CD4-positive, CD25-positive, alpha-beta regulatory T cell (primary cell): Measurements from ENCODE around the gene FMOD. TPM values are rescaled to one million over a fixed set of nuclear protein-coding genes. Genes with fewer than 3 reads are reported as not detected.

Experiments used
- ATAC-seq, 2 donors: fragments of 150-1000 bp; cut with Tn5 transposase; one replicate each; pipeline ENCODE4 v1.10.0; 2021; ENCODE audit warnings: low read depth in 2 of 2, moderate number of reproducible peaks in 2 of 2, moderate library complexity in 1 of 2
- DNase-seq, 3 donors: peaks; one replicate each; pipeline versions ENCODE4 v3.0.0 to v3.0.0-alpha.2; 2012 to 2022; ENCODE audit warnings: mixed read lengths in 1 of 3
- H3K27ac ChIP-seq: one replicate; pipeline ENCODE4 v1.7.0; 2013; ENCODE audit warnings: mild to moderate bottlenecking, low read length; ENCODE audit not compliant: insufficient read depth, poor library complexity, severe bottlenecking
- H3K27me3 ChIP-seq: one replicate; pipeline ENCODE4 v1.7.0; 2013; ENCODE audit warnings: low read length; ENCODE audit not compliant: control insufficient read depth, insufficient read depth
- H3K36me3 ChIP-seq: one replicate; pipeline ENCODE4 v1.7.0; 2013; ENCODE audit warnings: mild to moderate bottlenecking, low read length, moderate library complexity; ENCODE audit not compliant: control insufficient read depth, insufficient read depth
- H3K4me1 ChIP-seq: 2 replicates; pipeline ENCODE4 v1.7.0; 2013; ENCODE audit warnings: mild to moderate bottlenecking, low read length; ENCODE audit not compliant: insufficient read depth, control insufficient read depth, poor library complexity, severe bottlenecking
- H3K4me3 ChIP-seq: one replicate; pipeline ENCODE4 v1.7.0; 2013; ENCODE audit warnings: low read depth, mild to moderate bottlenecking, low read length, moderate library complexity
- H3K9me3 ChIP-seq, 2 experiments: 1 replicate in 1 of 2; 2 replicates in 1 of 2; pipeline ENCODE4 v1.7.0; 2013; ENCODE audit warnings: low read length in 2 of 2, mild to moderate bottlenecking in 1 of 2, moderate library complexity in 1 of 2; ENCODE audit not compliant: control insufficient read depth in 2 of 2
- H3K27ac Mint-ChIP-seq, 3 donors: one replicate each; pipeline ENCODE4 v1.8.0; 2020 to 2022; ENCODE audit warnings: mild to moderate bottlenecking in 3 of 3, mixed read lengths in 3 of 3, moderate library complexity in 2 of 3
- H3K27me3 Mint-ChIP-seq: one replicate; pipeline ENCODE4 v1.8.0; 2022; ENCODE audit warnings: mild to moderate bottlenecking, mixed read lengths
- H3K36me3 Mint-ChIP-seq: one replicate; pipeline ENCODE4 v1.8.0; 2020; ENCODE audit warnings: mixed read lengths
- H3K4me1 Mint-ChIP-seq, 4 donors: one replicate each; pipeline ENCODE4 v1.8.0; 2020 to 2022; ENCODE audit warnings: mixed read lengths in 4 of 4, mild to moderate bottlenecking in 1 of 4
- H3K4me3 Mint-ChIP-seq, 4 donors: one replicate each; pipeline ENCODE4 v1.8.0; 2020 to 2022; ENCODE audit warnings: mild to moderate bottlenecking in 4 of 4, mixed read lengths in 4 of 4, moderate library complexity in 3 of 4
- H3K9me3 Mint-ChIP-seq, 7 donors: one replicate each; pipeline ENCODE4 v1.8.0; 2020 to 2022; ENCODE audit warnings: mixed read lengths in 7 of 7, mild to moderate bottlenecking in 3 of 7, moderate library complexity in 2 of 7
- polyA plus RNA-seq, 4 donors: library from polyadenylated mRNA; unstranded; fragments of 300-500 nt; fragmentation: Illumina TruSeq; gene quantifications; one replicate each; pipeline ENCODE4 v1.2.3, GENCODE V29; 2021
- total RNA-seq: library from RNA; stranded (reverse); gene quantifications from one replicate; pipeline ENCODE4 v1.2.3, GENCODE V29; 2022

FMOD gene
- total and polyA plus RNA-seq, 5 donors from 2014 or later: not detected

DNA sequence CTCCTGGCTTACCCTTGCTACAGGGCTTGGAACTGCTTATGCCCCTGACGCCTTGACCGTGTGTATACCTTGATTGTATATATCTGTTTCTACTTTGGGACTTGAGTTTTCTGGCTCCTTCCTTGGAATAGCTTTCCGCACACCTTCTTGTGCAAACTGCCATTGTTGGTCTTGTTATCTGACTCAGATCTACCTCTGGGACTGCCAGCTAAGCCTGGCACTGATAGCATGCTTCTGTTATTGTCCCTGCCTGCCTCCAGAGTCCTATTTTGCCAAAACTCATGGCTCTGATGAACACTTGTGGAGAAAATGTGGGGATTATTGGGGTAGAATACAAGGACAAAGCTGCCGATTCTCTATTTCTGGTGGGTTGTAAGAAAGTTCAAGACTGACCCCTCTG, 15.4 kb downstream of the FMOD start:
- peaks cover 15% of the 10 kb centered on the region for H3K4me1 ChIP-seq
- no peak overlapping the region for H3K27ac ChIP-seq
- no peaks in the 10 kb centered on the region for H3K9me3 ChIP-seq
- H3K4me3 ChIP-seq: peak overlapping the region; percentile 19
- Mint-ChIP-seq H3K36me3 (no peaks in the 10 kb centered on the region), H3K9me3 (no peaks in the 10 kb centered on the region), H3K27ac (peak overlapping the region; percentile 21 to 58 (median 48)), H3K4me1 (peaks cover 9 to 31% (median 21%) of the 10 kb centered on the region in 4 donors), H3K27me3 (peaks cover 9% of the 10 kb centered on the region), H3K4me3 (peak overlapping the region in 2 of 4 donors; percentile 42 to 61)
- no peaks in the 10 kb centered on the region for H3K36me3 ChIP-seq
- no peak for ATAC-seq
- H3K27me3 ChIP-seq: peaks cover 2% of the 10 kb centered on the region
- no peak for DNase-seq

GRCh38 chr1:203331224-203331623, 19.7 kb downstream of the FMOD start:
- Histone ChIP-seq H3K27ac (no peak overlapping the region), H3K4me1 (peaks cover 32% of the 10 kb centered on the region), H3K36me3 (no peaks in the 10 kb centered on the region), H3K4me3 (no peak overlapping the region), H3K9me3 (no peaks in the 10 kb centered on the region), H3K27me3 (no peaks in the 10 kb centered on the region)
- ATAC-seq: no peak
- no peaks in the 10 kb centered on the region for H3K9me3 Mint-ChIP-seq
- peak overlapping the region in 1 of 4 donors; percentile 12 for H3K4me3 Mint-ChIP-seq
- no peaks in the 10 kb centered on the region for H3K27me3 Mint-ChIP-seq
- H3K4me1 Mint-ChIP-seq: peaks cover 9 to 37% (median 25%) of the 10 kb centered on the region in 4 donors
- no peak for DNase-seq
- H3K36me3 Mint-ChIP-seq: no peaks in the 10 kb centered on the region
- peak overlapping the region in 1 of 3 donors; percentile 60 for H3K27ac Mint-ChIP-seq

DNA sequence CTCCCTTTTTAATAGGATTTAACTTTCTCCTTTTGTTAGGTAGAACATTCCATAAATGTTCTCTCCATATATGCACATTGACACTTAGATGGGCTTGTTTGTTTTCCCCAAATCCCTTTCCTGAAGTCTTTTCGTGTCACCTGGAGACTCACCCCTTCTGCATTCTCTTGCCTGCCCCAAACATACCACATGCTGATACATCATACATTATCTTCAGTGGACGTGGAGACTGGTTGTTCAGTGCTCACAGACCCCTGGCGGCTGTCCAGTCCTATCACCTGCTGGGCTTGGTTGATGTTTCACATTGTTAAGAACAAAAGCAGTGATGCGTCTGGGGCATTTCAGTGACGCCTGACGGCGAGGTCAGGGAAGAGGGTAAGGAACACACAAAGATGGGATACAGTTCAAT, 22.2 kb downstream of the FMOD start:
- Histone ChIP-seq H3K36me3 (no peaks in the 10 kb centered on the region), H3K27ac (peak overlapping the region; percentile 100), H3K4me3 (no peak overlapping the region), H3K27me3 (no peaks in the 10 kb centered on the region), H3K9me3 (no peaks in the 10 kb centered on the region), H3K4me1 (peaks cover 47% of the 10 kb centered on the region)
- Mint-ChIP-seq H3K27me3 (no peaks in the 10 kb centered on the region), H3K36me3 (no peaks in the 10 kb centered on the region), H3K4me1 (peaks cover 7 to 52% (median 33%) of the 10 kb centered on the region in 4 donors), H3K27ac (peak overlapping the region; percentile 38 to 98 (median 98)), H3K4me3 (no peak overlapping the region), H3K9me3 (no peaks in the 10 kb centered on the region)
- no peak for ATAC-seq
- no peak for DNase-seq

DNA sequence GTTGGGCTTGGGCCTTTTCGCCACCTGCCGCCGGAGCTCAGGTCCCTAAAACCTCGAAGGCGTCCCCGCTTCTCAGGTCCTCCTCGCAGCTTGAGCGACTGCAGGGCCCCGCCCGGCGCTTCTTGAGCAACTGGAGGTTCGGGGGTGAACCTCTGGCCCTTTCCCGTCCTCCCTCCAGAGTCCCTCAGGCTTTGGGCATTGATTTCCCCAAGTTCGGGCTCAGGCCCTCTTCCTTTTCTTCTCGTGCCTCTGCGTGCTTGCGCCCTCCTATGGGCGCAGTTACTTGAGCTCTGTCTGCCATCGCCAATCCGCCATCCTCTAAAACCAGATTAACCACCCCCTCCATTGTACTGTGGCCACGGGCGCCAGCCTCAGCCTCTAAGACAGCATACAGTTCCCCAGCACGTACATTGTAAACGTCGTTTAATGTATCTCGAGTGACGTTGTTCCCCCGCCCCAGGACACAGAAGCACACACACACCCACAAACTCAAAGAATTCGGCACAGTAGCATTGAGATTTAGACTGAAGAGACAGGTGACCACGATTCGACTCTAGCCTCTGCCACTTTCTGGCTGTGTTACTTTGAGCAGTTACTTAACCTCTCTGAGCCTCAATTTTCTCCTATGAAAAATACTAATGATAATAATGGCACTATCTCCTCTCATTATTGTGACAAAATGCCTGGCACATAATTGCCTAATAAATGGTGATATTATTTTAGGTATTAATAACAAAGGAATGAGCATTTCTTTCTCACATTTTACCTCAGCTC, 23.1 kb downstream of the FMOD start:
- no peaks in the 10 kb centered on the region for H3K36me3 Mint-ChIP-seq
- H3K36me3 ChIP-seq: no peaks in the 10 kb centered on the region
- no peaks in the 10 kb centered on the region for H3K9me3 ChIP-seq
- peak overlapping the region; percentile 100 for H3K27ac ChIP-seq
- peak overlapping the region; percentile 61 for H3K4me3 ChIP-seq
- H3K27ac Mint-ChIP-seq: peak overlapping the region; percentile 98 to 99 (median 98)
- ATAC-seq (peak; percentile 64 to 66), DNase-seq (peak; percentile 67 to 89 (median 86))
- H3K27me3 ChIP-seq: no peaks in the 10 kb centered on the region
- H3K27me3 Mint-ChIP-seq: no peaks in the 10 kb centered on the region
- H3K4me1 Mint-ChIP-seq: peaks cover 10 to 61% (median 40%) of the 10 kb centered on the region in 4 donors
- no peaks in the 10 kb centered on the region for H3K9me3 Mint-ChIP-seq
- peaks cover 56% of the 10 kb centered on the region for H3K4me1 ChIP-seq
- peak overlapping the region; percentile 79 to 93 (median 88) for H3K4me3 Mint-ChIP-seq

DNA sequence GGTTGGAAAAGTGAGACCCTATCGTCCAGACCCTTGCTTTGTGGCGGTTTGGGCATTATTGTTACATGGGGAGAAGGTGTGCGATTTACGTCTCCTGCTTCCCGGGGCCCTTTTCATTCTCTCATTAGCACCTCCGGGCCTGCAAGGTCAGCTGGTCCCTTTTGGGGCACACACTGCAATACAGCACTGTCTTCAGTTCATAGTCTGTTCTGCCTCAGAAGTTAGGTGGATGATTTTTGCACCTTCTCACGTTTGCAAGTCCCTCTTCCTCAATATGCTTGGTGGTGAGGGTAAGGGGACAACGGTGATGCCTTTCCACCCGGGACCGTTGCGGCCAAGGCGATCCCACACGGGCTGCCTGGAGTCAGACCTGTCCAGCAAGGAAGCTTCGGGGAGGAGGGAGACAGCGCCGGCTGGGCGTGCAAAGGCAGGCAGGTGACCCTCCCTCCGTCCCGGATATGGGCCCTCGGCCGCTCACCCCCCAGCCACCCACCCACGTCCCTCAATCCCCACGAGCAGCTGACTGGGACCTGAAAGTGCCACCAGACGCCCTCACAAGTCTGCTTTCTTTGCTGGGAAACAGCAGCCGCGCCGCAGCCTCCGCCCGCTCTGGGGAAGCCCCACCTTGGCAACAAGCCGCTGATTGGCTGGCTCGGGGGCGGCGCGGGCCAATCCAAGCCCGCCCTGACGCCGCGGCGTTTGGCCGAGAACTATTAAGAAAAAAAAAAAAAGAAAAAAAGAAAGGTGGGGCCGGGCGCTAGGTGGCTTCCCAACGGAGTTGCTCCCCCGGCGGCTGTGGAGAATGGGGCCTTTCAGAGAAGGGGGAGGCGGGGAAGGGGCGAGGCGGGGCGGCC, 23.9 kb downstream of the FMOD start:
- Mint-ChIP-seq H3K9me3 (no peaks in the 10 kb centered on the region), H3K27me3 (no peaks in the 10 kb centered on the region), H3K4me1 (peaks cover 16 to 69% (median 47%) of the 10 kb centered on the region in 4 donors), H3K36me3 (no peaks in the 10 kb centered on the region), H3K4me3 (peak overlapping the region; percentile 79 to 93 (median 88)), H3K27ac (peak overlapping the region; percentile 98 to 99 (median 98))
- H3K9me3 ChIP-seq: no peaks in the 10 kb centered on the region
- peak overlapping the region; percentile 77 for H3K4me3 ChIP-seq
- DNase-seq: peak; percentile 93 to 97 (median 94)
- H3K27ac ChIP-seq: peak overlapping the region; percentile 100
- H3K27me3 ChIP-seq: no peaks in the 10 kb centered on the region
- H3K36me3 ChIP-seq: no peaks in the 10 kb centered on the region
- peaks cover 64% of the 10 kb centered on the region for H3K4me1 ChIP-seq
- ATAC-seq: peak; percentile 85 to 87

- H3K4me1 Mint-ChIP-seq: peaks cover 24 to 84% (median 60%) of the 10 kb centered on the region in 4 donors
- peak overlapping the region; percentile 100 for H3K27ac ChIP-seq
- peak overlapping the region; percentile 98 to 99 (median 98) for H3K27ac Mint-ChIP-seq
- H3K9me3 Mint-ChIP-seq: no peaks in the 10 kb centered on the region
- H3K4me1 ChIP-seq: peaks cover 79% of the 10 kb centered on the region
- ATAC-seq: no peak
- no peaks in the 10 kb centered on the region for H3K36me3 Mint-ChIP-seq
- peak overlapping the region; percentile 69 for H3K4me3 ChIP-seq
- DNase-seq: no peak
- H3K36me3 ChIP-seq: no peaks in the 10 kb centered on the region
- H3K4me3 Mint-ChIP-seq: peak overlapping the region; percentile 29 to 93 (median 88)
- H3K27me3 ChIP-seq: no peaks in the 10 kb centered on the region
- no peaks in the 10 kb centered on the region for H3K9me3 ChIP-seq
- H3K27me3 Mint-ChIP-seq: no peaks in the 10 kb centered on the region
Measured at GRCh38 chr1:203325418-203326091, 25.4 kb downstream of the FMOD start.

DNA sequence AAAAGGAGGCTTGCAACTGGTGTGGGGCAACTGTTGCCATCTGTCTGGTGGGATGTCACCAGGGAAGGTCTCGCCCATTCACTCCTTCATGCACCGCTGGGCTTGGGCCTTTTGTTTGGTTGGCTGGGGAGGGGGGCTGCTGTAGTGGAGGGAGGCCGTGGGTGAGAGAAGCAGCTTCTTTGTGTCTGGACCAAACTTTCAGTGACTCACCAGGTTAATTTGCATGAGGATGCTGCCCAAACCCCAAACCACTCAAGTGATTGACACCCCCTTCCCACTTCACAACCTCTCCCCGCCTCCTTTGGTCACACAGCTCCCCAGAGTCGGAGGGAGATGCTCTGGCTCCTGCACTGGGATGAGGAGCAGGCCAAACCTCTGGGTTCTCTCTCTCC, 25.9 kb downstream of the FMOD start:
- DNase-seq: peak in 2 of 3 donors; percentile 42 to 78
- Histone ChIP-seq H3K36me3 (no peaks in the 10 kb centered on the region), H3K4me1 (peaks cover 84% of the 10 kb centered on the region), H3K4me3 (peak overlapping the region; percentile 69), H3K9me3 (no peaks in the 10 kb centered on the region), H3K27me3 (no peaks in the 10 kb centered on the region), H3K27ac (peak overlapping the region; percentile 100)
- H3K36me3 Mint-ChIP-seq: no peaks in the 10 kb centered on the region
- peak overlapping the region; percentile 98 to 99 (median 98) for H3K27ac Mint-ChIP-seq
- peaks cover 28 to 89% (median 65%) of the 10 kb centered on the region in 4 donors for H3K4me1 Mint-ChIP-seq
- peak overlapping the region; percentile 29 to 90 (median 86) for H3K4me3 Mint-ChIP-seq
- ATAC-seq: no peak
- H3K9me3 Mint-ChIP-seq: no peaks in the 10 kb centered on the region
- H3K27me3 Mint-ChIP-seq: no peaks in the 10 kb centered on the region
